Measurements from ENCODE around the gene UPK3A.
"Not testable (repeated sequence)": the region's sequence is repeated elsewhere in the genome, so short reads cannot be mapped to it uniquely, and the experiment has no call there.

The UPK3A gene

GRCh38 chr22:45285263-45286058 lies 712 bp downstream of the UPK3A start:
- DNase-seq: no peak

GRCh38 chr22:45286854-45287551 lies 2.3 kb downstream of the UPK3A start:
- no peak for DNase-seq

GRCh38 chr22:45290410-45290936 lies 5.7 kb downstream of the UPK3A start:
- no peak for DNase-seq

GRCh38 chr22:45291061-45291930 lies 6.5 kb downstream of the UPK3A start:
- no peak for DNase-seq

- DNase-seq: no peak
Measured at GRCh38 chr22:45291931-45292290, 7.2 kb downstream of the UPK3A start.

GRCh38 chr22:45292731-45293442 lies 8.1 kb downstream of the UPK3A start:
- no peak for DNase-seq

- DNase-seq: no peak
Measured at GRCh38 chr22:45294030-45294429, 9.3 kb downstream of the UPK3A start.

- not testable (repeated sequence) for DNase-seq
Measured at GRCh38 chr22:45295004-45295403, 10.3 kb downstream of the UPK3A start.

- no peak for DNase-seq
Measured at GRCh38 chr22:45295492-45295891, 10.7 kb downstream of the UPK3A start.

GRCh38 chr22:45296628-45297297 lies 12.0 kb downstream of the UPK3A start:
- no peak for DNase-seq

GRCh38 chr22:45298934-45299505 lies 14.3 kb downstream of the UPK3A start:
- no peak for DNase-seq

GRCh38 chr22:45302751-45303150 lies 18.0 kb downstream of the UPK3A start:
- DNase-seq: no peak

GRCh38 chr22:45303181-45303580 lies 18.4 kb downstream of the UPK3A start:
- DNase-seq: no peak

GRCh38 chr22:45304971-45305370 lies 20.2 kb downstream of the UPK3A start:
- DNase-seq: no peak

- no peak for DNase-seq
Measured at GRCh38 chr22:45305456-45306075, 20.8 kb downstream of the UPK3A start.

GRCh38 chr22:45306139-45306538 lies 21.4 kb downstream of the UPK3A start:
- DNase-seq: no peak

- DNase-seq: no peak
Measured at GRCh38 chr22:45308391-45308956, 23.7 kb downstream of the UPK3A start.

GRCh38 chr22:45308957-45309421 lies 24.2 kb downstream of the UPK3A start:
- DNase-seq: no peak

- peak; percentile 98 for DNase-seq
Measured at GRCh38 chr22:45309422-45310227, 24.9 kb downstream of the UPK3A start, which contains the start of gene FAM118A. Gene FAM118A, plus strand, starts transcription at chr22:45309934. Its CDS starts 12,446 bp downstream, at chr22:45322380.
